Effector memory CD8-positive, alpha-beta T cell (primary cell): ENCODE measurements around the gene SEPTIN6.

Source experiments
- ATAC-seq: fragments of 150-1000 bp; cut with Tn5 transposase; replicated peaks from 2 replicates; pipeline ENCODE4 v1.10.0; 2021; ENCODE audit warnings: mild to moderate bottlenecking, moderate library complexity
- DNase-seq, 3 experiments: peaks; one replicate each; pipeline ENCODE4 v3.0.0; 2021
- H3K27ac Mint-ChIP-seq, 2 donors: one replicate each; pipeline ENCODE4 v1.8.0; 2022; ENCODE audit warnings: mild to moderate bottlenecking in 2 of 2, mixed read lengths in 2 of 2, moderate library complexity in 2 of 2
- H3K27me3 Mint-ChIP-seq, 2 donors: one replicate each; pipeline ENCODE4 v1.8.0; 2022; ENCODE audit warnings: mixed read lengths in 2 of 2
- H3K36me3 Mint-ChIP-seq: one replicate; pipeline ENCODE4 v1.8.0; 2022; ENCODE audit warnings: mild to moderate bottlenecking, moderate library complexity, mixed read lengths; ENCODE audit not compliant: insufficient read depth
- H3K4me1 Mint-ChIP-seq, 2 donors: one replicate each; pipeline ENCODE4 v1.8.0; 2022; ENCODE audit warnings: low read depth in 2 of 2, mixed read lengths in 2 of 2
- H3K4me3 Mint-ChIP-seq, 2 donors: one replicate each; pipeline ENCODE4 v1.8.0; 2022; ENCODE audit warnings: mild to moderate bottlenecking in 2 of 2, mixed read lengths in 2 of 2, moderate library complexity in 2 of 2
- H3K9me3 Mint-ChIP-seq, 2 donors: one replicate each; pipeline ENCODE4 v1.8.0; 2022; ENCODE audit warnings: mixed read lengths in 2 of 2
- total RNA-seq, 9 experiments: gene quantifications; one replicate each; lab custom pipeline; 2026; lab: John Stamatoyannopoulos, UW

The SEPTIN6 gene
- 94.3 to 347 (median 228) reads per million in 9 experiments for total RNA-seq

DNA sequence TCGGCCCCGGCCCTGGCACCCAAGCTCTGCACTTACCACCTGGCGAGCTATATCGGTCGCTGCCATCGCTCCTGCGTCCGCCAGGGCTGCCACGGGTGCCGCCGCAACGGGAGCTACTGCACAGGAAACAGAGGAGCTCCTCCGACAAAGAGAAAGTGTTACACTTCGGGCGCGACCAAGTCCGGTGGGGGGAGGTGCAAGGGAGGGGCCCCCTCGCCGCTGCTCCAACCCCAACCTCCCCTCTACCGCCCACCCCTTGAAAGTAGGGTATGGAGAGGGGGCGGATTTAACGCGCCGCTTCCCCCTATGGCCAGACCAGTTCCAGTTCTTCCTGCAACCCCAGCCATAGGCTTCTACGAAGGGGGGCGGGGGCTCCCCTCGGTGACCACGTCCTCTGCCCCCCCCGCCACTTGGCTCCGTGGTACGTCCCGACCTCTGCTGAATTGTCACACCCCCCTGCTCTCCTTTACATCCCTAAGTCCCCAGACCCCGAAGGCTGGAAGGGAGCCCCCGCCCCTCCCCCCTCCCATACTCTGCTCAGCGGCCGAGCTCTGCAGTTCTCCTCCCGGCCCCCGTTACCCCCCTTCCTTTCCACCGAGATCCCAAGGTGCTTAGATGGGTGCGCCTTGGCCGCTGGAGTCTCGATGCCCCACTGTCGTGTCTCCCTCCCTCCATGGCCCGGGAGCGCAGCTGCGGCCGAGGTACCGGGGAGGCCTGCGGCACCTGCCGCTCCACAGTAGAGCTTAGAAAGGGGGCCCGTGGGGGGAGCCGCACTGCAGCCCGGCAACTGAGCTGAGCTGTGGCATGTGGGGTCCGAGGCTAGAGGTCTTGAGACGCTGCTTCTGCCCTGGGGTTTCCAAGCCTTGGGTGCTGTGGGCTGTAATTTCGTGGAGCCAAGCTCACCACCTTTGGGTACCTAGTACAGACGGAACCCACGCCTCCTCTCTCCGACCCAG is at the start of gene SEPTIN6:
TSS of gene SEPTIN6 (minus strand) at position 129 of the 956 bp plus-strand sequence. CDS start at position 66, 63 bp downstream.
- peak within 1 kb of the TSS; percentile 87 to 94 for H3K27ac Mint-ChIP-seq
- peak; percentile 77 to 80 (median 79) for DNase-seq
- peaks cover 7 to 12% of the 10 kb centered on the region in 2 donors for H3K4me1 Mint-ChIP-seq
- peaks cover 6% of the 10 kb centered on the region for H3K36me3 Mint-ChIP-seq
- H3K27me3 Mint-ChIP-seq: no peaks in the 10 kb centered on the region
- H3K4me3 Mint-ChIP-seq: peak within 1 kb of the TSS; percentile 94 to 96
- peak; percentile 74 for ATAC-seq
- no peaks in the 10 kb centered on the region for H3K9me3 Mint-ChIP-seq

DNA sequence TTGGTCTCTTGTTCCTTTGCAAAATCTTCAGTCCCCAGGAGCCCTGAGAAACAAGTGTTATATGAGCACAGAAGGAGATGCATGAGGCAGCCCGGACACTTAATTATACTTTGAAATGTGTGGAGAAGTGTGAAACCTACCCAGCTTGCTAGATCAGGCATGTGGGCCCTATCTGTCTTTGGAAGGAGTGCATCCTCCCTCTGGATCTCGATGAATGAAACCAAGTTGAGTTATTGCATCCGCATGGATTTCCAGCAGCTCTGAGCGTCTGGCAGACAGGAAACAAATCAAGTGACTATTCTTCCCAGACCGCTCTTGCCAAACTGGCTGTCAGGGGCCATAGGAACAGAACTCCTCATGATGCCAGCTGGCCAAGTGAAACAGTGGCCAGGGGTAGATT is 45.8 kb upstream of the SEPTIN6 start:
- no peak overlapping the region for H3K4me3 Mint-ChIP-seq
- no peaks in the 10 kb centered on the region for H3K27me3 Mint-ChIP-seq
- no peaks in the 10 kb centered on the region for H3K9me3 Mint-ChIP-seq
- no peak overlapping the region for H3K27ac Mint-ChIP-seq
- DNase-seq (no peak), ATAC-seq (no peak)
- H3K4me1 Mint-ChIP-seq: no peaks in the 10 kb centered on the region
- no peaks in the 10 kb centered on the region for H3K36me3 Mint-ChIP-seq

DNA sequence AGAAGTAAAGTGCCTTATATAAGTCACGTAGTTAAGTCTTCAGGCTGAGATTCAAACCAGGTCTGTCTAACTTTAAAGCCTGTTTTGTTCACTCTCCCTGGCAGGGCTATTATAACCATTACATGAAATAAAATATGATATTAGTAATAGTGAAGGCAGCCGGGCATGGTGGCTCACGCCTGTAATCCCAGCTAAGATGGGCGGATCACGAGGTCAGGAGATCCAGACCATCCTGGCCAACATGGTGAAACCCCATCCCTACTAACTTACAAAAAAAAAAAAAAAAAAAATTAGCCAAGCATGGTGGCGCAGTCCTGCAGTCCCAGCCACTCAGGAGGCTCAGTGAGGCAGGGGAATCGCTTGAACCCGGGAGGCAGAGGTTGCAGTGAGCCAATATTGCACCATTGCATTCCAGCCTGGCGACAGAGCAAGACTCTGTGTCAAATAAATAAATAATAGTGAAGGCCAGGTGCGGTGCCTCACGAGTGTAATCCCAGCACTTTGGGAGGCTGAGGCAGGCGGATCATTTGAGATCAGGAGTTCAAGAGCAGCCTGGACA is 43.3 kb upstream of the SEPTIN6 start:
- H3K4me3 Mint-ChIP-seq: no peak overlapping the region
- no peak for DNase-seq
- no peaks in the 10 kb centered on the region for H3K9me3 Mint-ChIP-seq
- no peak for ATAC-seq
- H3K27ac Mint-ChIP-seq: no peak overlapping the region
- no peaks in the 10 kb centered on the region for H3K36me3 Mint-ChIP-seq
- no peaks in the 10 kb centered on the region for H3K27me3 Mint-ChIP-seq
- H3K4me1 Mint-ChIP-seq: no peaks in the 10 kb centered on the region

DNA sequence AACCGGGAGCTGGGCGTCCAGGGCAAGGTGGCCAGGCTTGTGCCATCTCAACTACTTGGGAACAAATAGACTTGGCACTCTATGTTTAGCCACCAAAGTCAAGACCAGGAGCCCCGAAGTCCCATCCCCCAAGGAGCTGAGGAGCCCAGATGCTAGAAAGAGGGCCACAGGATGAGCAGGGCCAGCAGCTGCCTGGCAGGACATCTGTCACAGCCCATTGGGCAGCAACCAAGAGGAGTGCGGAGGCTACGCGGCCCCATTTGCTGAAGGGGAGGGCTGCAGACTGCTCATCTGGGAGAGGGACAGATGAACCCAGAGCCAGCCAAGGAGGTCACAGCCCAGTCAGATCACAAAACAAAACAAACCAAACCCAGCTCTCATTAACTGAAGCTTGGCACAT is 42.5 kb upstream of the SEPTIN6 start:
- DNase-seq (no peak), ATAC-seq (no peak)
- H3K27ac Mint-ChIP-seq: no peak overlapping the region
- no peaks in the 10 kb centered on the region for H3K36me3 Mint-ChIP-seq
- no peaks in the 10 kb centered on the region for H3K27me3 Mint-ChIP-seq
- no peaks in the 10 kb centered on the region for H3K4me1 Mint-ChIP-seq
- H3K4me3 Mint-ChIP-seq: no peak overlapping the region
- no peaks in the 10 kb centered on the region for H3K9me3 Mint-ChIP-seq

DNA sequence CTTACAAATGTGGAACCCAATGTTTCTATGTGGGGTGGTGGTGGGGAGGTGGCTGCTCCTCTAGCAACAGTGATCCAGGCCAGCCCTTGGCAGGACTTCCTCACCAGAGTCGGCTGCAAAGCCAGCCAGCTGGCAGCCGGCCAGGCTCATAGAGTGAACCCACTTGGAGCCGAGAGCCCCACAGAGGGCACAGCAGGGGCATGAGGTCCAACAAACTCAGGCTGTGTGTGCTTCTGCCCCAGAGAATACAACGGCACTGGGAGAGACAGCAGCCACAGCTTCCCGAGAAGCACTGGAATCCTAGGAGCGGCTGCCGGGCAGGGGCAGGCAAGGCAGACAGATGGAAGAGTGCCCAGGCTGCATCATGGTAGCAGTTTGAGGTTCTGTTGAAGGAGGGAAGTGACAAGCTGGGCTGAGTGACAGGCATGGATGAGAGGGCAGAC is 42.0 kb upstream of the SEPTIN6 start:
- Mint-ChIP-seq H3K27ac (no peak overlapping the region), H3K27me3 (no peaks in the 10 kb centered on the region), H3K9me3 (no peaks in the 10 kb centered on the region), H3K4me3 (no peak overlapping the region), H3K36me3 (no peaks in the 10 kb centered on the region), H3K4me1 (no peaks in the 10 kb centered on the region)
- DNase-seq (no peak), ATAC-seq (no peak)

DNA sequence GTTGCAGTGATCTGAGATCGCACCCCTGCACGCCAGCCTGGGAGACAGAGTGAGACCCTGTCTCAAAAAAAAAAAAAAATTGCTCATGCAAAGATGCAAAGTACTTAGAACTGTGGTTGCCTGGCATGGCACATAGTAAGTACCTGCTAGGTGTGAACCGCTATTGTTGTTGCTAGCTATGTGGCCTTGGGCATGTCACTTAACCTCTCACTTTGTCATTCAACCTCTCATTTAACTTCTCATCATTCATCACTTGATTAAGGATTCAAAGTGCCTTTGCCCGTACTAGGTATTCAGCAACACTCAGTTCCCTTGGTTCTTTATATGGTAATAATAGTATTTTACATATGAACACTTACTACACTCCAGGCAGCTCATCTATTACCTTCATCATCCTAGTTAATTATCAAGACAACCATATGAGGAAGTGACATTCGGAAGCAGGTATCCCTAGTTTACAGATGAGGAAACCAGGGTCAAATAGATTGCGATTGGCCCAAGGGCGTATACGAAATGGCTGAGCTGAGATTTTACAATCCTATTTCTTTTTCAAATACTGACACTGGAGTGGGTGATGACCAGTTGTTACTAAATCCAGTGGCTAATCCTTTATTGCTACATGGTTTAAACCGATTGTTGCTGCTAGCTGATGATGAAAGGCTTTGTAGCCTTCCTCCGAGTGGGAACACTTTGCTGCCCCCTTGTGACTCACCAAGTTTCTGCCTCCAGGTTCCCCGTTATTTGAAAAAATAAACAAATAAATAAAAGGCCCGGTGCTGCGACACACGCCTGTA is 36.6 kb upstream of the SEPTIN6 start:
- peak; percentile 58 to 70 (median 59) for DNase-seq

DNA sequence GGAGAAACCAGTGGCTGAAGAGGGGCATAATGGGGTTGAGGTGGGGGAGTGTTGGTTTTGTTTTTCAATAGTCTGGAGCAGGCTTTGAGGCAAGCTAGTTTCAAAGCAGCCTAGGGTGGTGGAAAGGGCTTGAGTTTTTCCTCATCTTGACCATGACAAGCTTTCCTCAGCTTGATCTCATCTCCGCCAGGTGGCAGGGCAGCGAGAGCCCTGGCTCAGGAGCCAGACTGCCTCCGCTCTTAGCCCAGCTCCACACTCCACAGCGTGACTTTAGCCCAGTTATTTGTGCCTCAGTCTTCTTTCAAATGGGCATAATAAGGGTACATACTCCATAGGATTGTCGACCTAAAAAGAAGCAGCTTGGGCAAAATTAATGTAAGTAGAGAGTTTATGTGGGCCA is 35.5 kb upstream of the SEPTIN6 start:
- no peak overlapping the region for H3K27ac Mint-ChIP-seq
- no peaks in the 10 kb centered on the region for H3K27me3 Mint-ChIP-seq
- H3K9me3 Mint-ChIP-seq: no peaks in the 10 kb centered on the region
- H3K4me3 Mint-ChIP-seq: no peak overlapping the region
- peaks cover 4 to 6% of the 10 kb centered on the region in 2 donors for H3K4me1 Mint-ChIP-seq
- no peak for ATAC-seq
- DNase-seq: no peak
- H3K36me3 Mint-ChIP-seq: no peaks in the 10 kb centered on the region

More for the DNA sequence above, 36.6 kb upstream of the SEPTIN6 start:
- Mint-ChIP-seq H3K27ac (no peak overlapping the region), H3K4me3 (no peak overlapping the region), H3K9me3 (no peaks in the 10 kb centered on the region), H3K36me3 (no peaks in the 10 kb centered on the region), H3K27me3 (no peaks in the 10 kb centered on the region), H3K4me1 (peaks cover 4 to 6% of the 10 kb centered on the region in 2 donors)
- ATAC-seq: peak; percentile 60

DNA sequence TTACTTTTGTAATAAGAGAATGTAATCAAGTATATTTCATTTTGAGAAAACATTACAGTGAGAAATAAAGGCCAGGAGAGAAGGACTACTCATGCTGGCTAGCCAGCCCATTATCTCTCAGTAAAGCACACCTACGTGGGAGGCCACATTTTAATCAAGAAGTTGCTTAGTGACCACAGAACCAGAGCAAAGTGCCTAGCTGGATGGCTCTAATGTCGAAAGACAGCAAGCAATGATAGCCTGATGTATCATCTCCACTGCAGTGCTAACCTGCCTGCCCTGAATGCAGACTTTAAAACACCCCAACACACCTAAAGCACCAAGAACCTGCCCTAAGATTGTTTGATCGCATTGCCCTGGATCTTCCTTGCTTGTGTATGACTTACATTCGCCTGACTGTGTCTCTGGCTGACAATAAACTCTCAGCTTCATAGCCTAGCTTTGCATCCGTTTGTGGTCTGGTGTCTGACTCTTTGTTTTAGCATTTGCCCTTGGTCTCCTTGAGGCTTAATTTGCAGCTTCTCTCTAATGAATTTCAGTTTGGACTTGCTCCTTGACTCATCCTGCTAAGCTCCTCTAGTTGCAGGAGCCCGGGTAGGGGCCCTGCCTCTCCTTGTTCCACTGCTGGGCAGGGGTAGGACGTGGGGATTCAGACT is 34.1 kb upstream of the SEPTIN6 start:
- H3K27ac Mint-ChIP-seq: peak overlapping the region; percentile 42 to 65
- peak in 2 of 3 experiments; percentile 3 to 16 for DNase-seq
- peaks cover 4 to 6% of the 10 kb centered on the region in 2 donors for H3K4me1 Mint-ChIP-seq
- H3K9me3 Mint-ChIP-seq: no peaks in the 10 kb centered on the region
- H3K4me3 Mint-ChIP-seq: peak overlapping the region; percentile 40 to 61
- H3K36me3 Mint-ChIP-seq: no peaks in the 10 kb centered on the region
- peak; percentile 85 for ATAC-seq
- H3K27me3 Mint-ChIP-seq: no peaks in the 10 kb centered on the region

DNA sequence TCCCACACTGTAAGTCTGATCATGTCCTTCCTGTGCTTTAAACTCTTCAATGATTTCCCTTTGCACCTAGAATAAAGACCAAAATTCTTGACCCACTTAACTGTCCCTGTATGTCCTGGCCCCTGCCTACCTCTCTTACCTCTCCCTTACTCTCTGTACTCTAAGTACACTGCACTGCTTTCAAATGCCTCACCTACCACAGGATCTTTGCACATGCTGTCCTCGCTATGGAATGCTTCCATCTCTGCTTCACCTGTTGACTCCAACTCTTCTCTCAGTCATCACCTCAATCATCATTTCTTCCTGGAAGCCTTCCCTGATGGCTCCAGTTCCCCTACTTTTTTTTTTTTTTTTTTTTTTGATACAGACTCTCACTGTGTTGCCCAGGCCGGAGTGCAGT is 29.0 kb upstream of the SEPTIN6 start:
- H3K4me3 Mint-ChIP-seq: no peak overlapping the region
- H3K27ac Mint-ChIP-seq: no peak overlapping the region
- H3K4me1 Mint-ChIP-seq: peaks cover 0 to 1% of the 10 kb centered on the region in 2 donors
- no peaks in the 10 kb centered on the region for H3K36me3 Mint-ChIP-seq
- DNase-seq (no peak), ATAC-seq (no peak)
- no peaks in the 10 kb centered on the region for H3K9me3 Mint-ChIP-seq
- H3K27me3 Mint-ChIP-seq: no peaks in the 10 kb centered on the region

DNA sequence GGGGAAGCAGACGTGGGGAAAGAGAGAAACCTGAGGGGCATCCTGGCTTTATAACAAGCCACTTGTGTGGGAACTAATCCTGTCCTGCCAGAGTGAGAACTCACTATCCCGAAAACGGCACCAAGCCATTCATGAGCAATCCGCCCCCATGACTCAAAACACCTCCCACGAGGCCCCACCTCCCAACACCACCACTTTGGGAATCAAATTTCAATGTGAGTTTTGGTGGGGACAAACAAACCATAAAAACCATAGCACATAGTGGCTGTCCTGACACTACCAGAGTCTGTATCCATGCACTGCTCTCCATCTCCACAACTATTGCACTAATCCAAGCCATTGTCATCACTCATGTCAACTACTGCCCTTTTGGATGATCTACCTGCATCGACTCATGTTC is 28.5 kb upstream of the SEPTIN6 start:
- Mint-ChIP-seq H3K27ac (no peak overlapping the region), H3K9me3 (no peaks in the 10 kb centered on the region)

DNA sequence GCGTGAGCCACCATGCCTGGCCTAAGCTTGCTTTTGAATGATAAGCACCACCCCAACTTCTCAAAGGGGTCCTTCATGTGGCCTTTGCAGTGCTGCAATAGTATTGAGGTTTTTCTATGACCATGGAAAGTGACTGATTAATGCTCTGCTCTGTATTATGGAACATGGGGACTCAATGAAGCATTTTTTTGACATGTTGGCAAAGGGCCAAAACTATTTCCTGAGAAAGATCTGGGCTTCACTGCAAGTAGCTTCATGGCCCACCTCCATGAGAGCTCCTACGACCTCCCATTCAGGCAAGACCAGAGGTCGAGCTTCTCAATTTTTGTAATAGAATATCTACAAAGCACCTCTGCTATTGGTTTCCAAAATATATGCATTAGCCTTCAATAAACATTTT is 16.7 kb upstream of the SEPTIN6 start:
- no peaks in the 10 kb centered on the region for H3K27me3 Mint-ChIP-seq
- H3K9me3 Mint-ChIP-seq: no peaks in the 10 kb centered on the region
- no peak overlapping the region for H3K4me3 Mint-ChIP-seq
- H3K4me1 Mint-ChIP-seq: no peaks in the 10 kb centered on the region
- H3K36me3 Mint-ChIP-seq: no peaks in the 10 kb centered on the region
- DNase-seq (no peak), ATAC-seq (no peak)
- H3K27ac Mint-ChIP-seq: no peak overlapping the region

More for the DNA sequence above, 28.5 kb upstream of the SEPTIN6 start:
- no peaks in the 10 kb centered on the region for H3K36me3 Mint-ChIP-seq
- DNase-seq (no peak), ATAC-seq (no peak)
- no peaks in the 10 kb centered on the region for H3K4me1 Mint-ChIP-seq
- H3K27me3 Mint-ChIP-seq: no peaks in the 10 kb centered on the region
- H3K4me3 Mint-ChIP-seq: no peak overlapping the region

DNA sequence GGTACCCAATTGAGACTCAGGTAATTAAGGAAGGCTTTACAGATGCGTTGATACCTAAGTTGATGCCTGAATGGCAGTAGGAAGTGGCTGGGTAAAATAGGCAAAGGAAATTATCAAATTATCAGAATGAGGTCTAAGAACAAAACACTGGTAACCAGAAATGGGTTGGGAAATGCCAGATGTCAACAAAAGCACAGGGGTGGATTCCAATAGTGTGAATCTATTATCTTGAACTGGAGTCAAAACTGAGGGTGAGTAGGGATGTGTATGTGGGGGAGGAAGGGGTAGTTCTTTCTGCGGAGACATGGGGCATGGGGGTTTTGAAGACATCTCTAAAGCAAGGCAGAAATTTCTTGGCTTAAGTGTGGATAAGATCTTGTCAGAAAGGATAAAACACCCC is 16.0 kb upstream of the SEPTIN6 start:
- Mint-ChIP-seq H3K4me1 (no peaks in the 10 kb centered on the region), H3K9me3 (no peaks in the 10 kb centered on the region), H3K4me3 (no peak overlapping the region), H3K27ac (no peak overlapping the region), H3K36me3 (no peaks in the 10 kb centered on the region), H3K27me3 (no peaks in the 10 kb centered on the region)
- DNase-seq (no peak), ATAC-seq (no peak)

DNA sequence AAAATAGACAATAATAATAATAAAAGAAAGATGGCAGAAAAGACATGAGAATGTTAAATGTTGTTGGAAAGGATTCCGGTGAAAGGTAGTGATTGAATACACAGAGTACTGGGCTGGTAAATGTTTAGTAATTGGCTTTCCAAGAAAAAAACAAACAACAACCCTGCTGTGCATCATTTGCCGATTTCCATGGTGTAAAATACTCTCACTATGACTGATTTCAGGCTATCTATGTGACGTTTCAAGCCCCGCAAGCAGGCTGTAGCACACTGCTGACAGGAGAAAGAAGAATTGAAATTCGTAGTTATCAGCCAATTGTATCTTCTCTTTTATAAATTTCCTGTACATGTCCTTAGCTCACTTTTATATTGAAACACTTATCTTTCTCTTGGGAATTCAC is 13.6 kb upstream of the SEPTIN6 start:
- no peak for DNase-seq
- no peak overlapping the region for H3K27ac Mint-ChIP-seq
- no peak overlapping the region for H3K4me3 Mint-ChIP-seq
- no peaks in the 10 kb centered on the region for H3K9me3 Mint-ChIP-seq
- H3K27me3 Mint-ChIP-seq: no peaks in the 10 kb centered on the region
- no peaks in the 10 kb centered on the region for H3K36me3 Mint-ChIP-seq
- no peak for ATAC-seq
- H3K4me1 Mint-ChIP-seq: no peaks in the 10 kb centered on the region
